IPS-20b (cell line): ENCODE data around the gene GATA5.

Source experiments
- H3K27ac ChIP-seq: one replicate; pipeline ENCODE4 v1.5.1; 2013; ENCODE audit warnings: low read length
- H3K27me3 ChIP-seq: 2 replicates; pipeline ENCODE4 v1.6.1; 2013; ENCODE audit warnings: mild to moderate bottlenecking, low read length, inconsistent platforms; ENCODE audit not compliant: insufficient read depth
- H3K36me3 ChIP-seq: 2 replicates; pipeline ENCODE4 v1.6.1; 2013; ENCODE audit warnings: low read depth, mild to moderate bottlenecking, inconsistent platforms, low read length, moderate library complexity; ENCODE audit not compliant: insufficient read depth
- H3K4me1 ChIP-seq: 2 replicates; pipeline ENCODE4 v1.6.1; 2013; ENCODE audit warnings: mild to moderate bottlenecking, control low read depth, inconsistent platforms, low read length, moderate library complexity; ENCODE audit not compliant: insufficient read depth
- H3K4me3 ChIP-seq: 2 replicates; pipeline ENCODE4 v1.5.1; 2013; ENCODE audit warnings: mild to moderate bottlenecking, low read length, inconsistent platforms
- H3K9ac ChIP-seq: 2 replicates; pipeline ENCODE4 v1.6.1; 2013; ENCODE audit warnings: low read depth, mild to moderate bottlenecking, inconsistent platforms, low read length, moderate library complexity
- H3K9me3 ChIP-seq: 2 replicates; pipeline ENCODE4 v1.6.1; 2013; ENCODE audit warnings: mild to moderate bottlenecking, low read depth, low read length, inconsistent platforms; ENCODE audit not compliant: insufficient read depth

The GATA5 gene

GRCh38 chr20:62503401-62504178 lies 27.8 kb upstream of the GATA5 start:
- H3K4me1 ChIP-seq, result no peaks in the 10 kb centered on the region

GRCh38 chr20:62502496-62503095 lies 26.8 kb upstream of the GATA5 start:
- Histone ChIP-seq H3K4me1 (no peaks in the 10 kb centered on the region), H3K9me3 (no peaks in the 10 kb centered on the region), H3K27ac (no peak overlapping the region), H3K4me3 (no peak overlapping the region), H3K36me3 (no peaks in the 10 kb centered on the region), H3K9ac (no peak overlapping the region), H3K27me3 (no peaks in the 10 kb centered on the region; the same call in 1 of the 2 replicates)

More at GRCh38 chr20:62503401-62504178, 27.8 kb upstream of the GATA5 start:
- Histone ChIP-seq H3K27ac (no peak overlapping the region), H3K36me3 (no peaks in the 10 kb centered on the region), H3K9me3 (no peaks in the 10 kb centered on the region), H3K27me3 (no peaks in the 10 kb centered on the region; the same call in 1 of the 2 replicates), H3K9ac (no peak overlapping the region), H3K4me3 (no peak overlapping the region)

GRCh38 chr20:62501801-62502495 lies 26.2 kb upstream of the GATA5 start:
- Histone ChIP-seq H3K36me3 (no peaks in the 10 kb centered on the region), H3K9ac (no peak overlapping the region), H3K4me3 (no peak overlapping the region), H3K9me3 (no peaks in the 10 kb centered on the region), H3K4me1 (no peaks in the 10 kb centered on the region), H3K27ac (no peak overlapping the region), H3K27me3 (peaks cover 1% of the 10 kb centered on the region)

GRCh38 chr20:62500237-62500864 lies 24.6 kb upstream of the GATA5 start:
- no peaks in the 10 kb centered on the region for H3K9me3 ChIP-seq
- no peak overlapping the region for H3K9ac ChIP-seq
- H3K4me1 ChIP-seq, result no peaks in the 10 kb centered on the region
- H3K27me3 ChIP-seq, result peaks cover 6% of the 10 kb centered on the region
- H3K4me3 ChIP-seq, result no peak overlapping the region
- H3K27ac ChIP-seq, result no peak overlapping the region
- H3K36me3 ChIP-seq, result no peaks in the 10 kb centered on the region

- Histone ChIP-seq H3K4me1 (no peaks in the 10 kb centered on the region), H3K9ac (no peak overlapping the region), H3K36me3 (no peaks in the 10 kb centered on the region), H3K27ac (no peak overlapping the region), H3K27me3 (peaks cover 6% of the 10 kb centered on the region), H3K9me3 (no peaks in the 10 kb centered on the region), H3K4me3 (no peak overlapping the region)
These were observed 24.0 kb upstream of the GATA5 start for GRCh38 chr20:62499758-62500236.

- no peaks in the 10 kb centered on the region for H3K4me1 ChIP-seq
- peaks cover 6% of the 10 kb centered on the region for H3K27me3 ChIP-seq
- H3K4me3 ChIP-seq, result no peak overlapping the region
- H3K9ac ChIP-seq, result no peak overlapping the region
- H3K9me3 ChIP-seq, result no peaks in the 10 kb centered on the region
- no peaks in the 10 kb centered on the region for H3K36me3 ChIP-seq
- H3K27ac ChIP-seq, result no peak overlapping the region
These were observed 23.1 kb upstream of the GATA5 start for GRCh38 chr20:62498874-62499273.

- H3K36me3 ChIP-seq, result no peaks in the 10 kb centered on the region
- H3K27me3 ChIP-seq, result peaks cover 6% of the 10 kb centered on the region
- H3K4me3 ChIP-seq, result no peak overlapping the region
- no peaks in the 10 kb centered on the region for H3K4me1 ChIP-seq
- no peak overlapping the region for H3K27ac ChIP-seq
- no peak overlapping the region for H3K9ac ChIP-seq
- H3K9me3 ChIP-seq, result no peaks in the 10 kb centered on the region
These were observed 20.9 kb upstream of the GATA5 start for GRCh38 chr20:62496568-62497218.

- Histone ChIP-seq H3K4me3 (no peak overlapping the region), H3K4me1 (no peaks in the 10 kb centered on the region), H3K27me3 (peaks cover 6% of the 10 kb centered on the region), H3K36me3 (no peaks in the 10 kb centered on the region), H3K9ac (no peak overlapping the region), H3K27ac (no peak overlapping the region), H3K9me3 (no peaks in the 10 kb centered on the region)
These were observed 20.2 kb upstream of the GATA5 start for GRCh38 chr20:62495749-62496567.

- Histone ChIP-seq H3K4me1 (no peaks in the 10 kb centered on the region), H3K27ac (no peak overlapping the region)
These were observed 19.4 kb upstream of the GATA5 start for GRCh38 chr20:62494980-62495748.

GRCh38 chr20:62494537-62494936 lies 18.7 kb upstream of the GATA5 start:
- no peaks in the 10 kb centered on the region for H3K36me3 ChIP-seq
- H3K27ac ChIP-seq, result no peak overlapping the region
- H3K4me3 ChIP-seq, result no peak overlapping the region
- no peaks in the 10 kb centered on the region for H3K4me1 ChIP-seq
- H3K9ac ChIP-seq, result no peak overlapping the region
- H3K9me3 ChIP-seq, result no peaks in the 10 kb centered on the region
- H3K27me3 ChIP-seq, result peaks cover 6% of the 10 kb centered on the region; the same call in 1 of the 2 replicates

More at GRCh38 chr20:62494980-62495748, 19.4 kb upstream of the GATA5 start:
- Histone ChIP-seq H3K4me3 (no peak overlapping the region), H3K27me3 (peaks cover 6% of the 10 kb centered on the region), H3K9me3 (no peaks in the 10 kb centered on the region), H3K9ac (no peak overlapping the region), H3K36me3 (no peaks in the 10 kb centered on the region)
